ENCODE results near the gene TPRG1.

The TPRG1 gene, protein sequence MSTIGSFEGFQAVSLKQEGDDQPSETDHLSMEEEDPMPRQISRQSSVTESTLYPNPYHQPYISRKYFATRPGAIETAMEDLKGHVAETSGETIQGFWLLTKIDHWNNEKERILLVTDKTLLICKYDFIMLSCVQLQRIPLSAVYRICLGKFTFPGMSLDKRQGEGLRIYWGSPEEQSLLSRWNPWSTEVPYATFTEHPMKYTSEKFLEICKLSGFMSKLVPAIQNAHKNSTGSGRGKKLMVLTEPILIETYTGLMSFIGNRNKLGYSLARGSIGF

DNA sequence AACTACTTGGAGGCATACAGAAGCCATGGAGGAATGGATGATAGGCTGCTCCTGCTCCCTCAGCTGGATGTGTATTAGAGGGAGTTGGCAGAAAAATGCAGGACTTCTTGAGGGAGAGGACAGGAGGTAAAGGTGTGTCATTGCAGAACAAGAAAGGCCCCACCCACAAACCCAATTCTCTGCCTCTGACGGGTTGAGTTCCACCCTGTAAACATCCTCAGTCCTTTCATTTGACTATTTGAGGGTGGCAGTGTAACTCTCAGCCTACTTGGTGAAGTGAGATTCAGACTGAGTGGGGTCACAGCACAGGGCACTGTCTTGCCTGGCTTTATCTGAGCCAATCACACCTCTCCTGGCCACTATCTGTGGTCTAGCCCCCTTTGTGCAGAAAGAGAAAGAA, at the start of gene TPRG1:
Gene TPRG1, plus strand, starts transcription at position 265 of the 400 bp plus-strand sequence. CDS start 35,414 bp downstream, outside the sequence.
- TF ChIP-seq GATA3 (IDR thresholded peaks at IDR 0.05; ENCODE audit: low read depth, low read length), result no peak
- TF ChIP-seq GATA2 (IDR thresholded peaks at IDR 0.05; ENCODE audit: low read depth, low read length), result no peak

DNA sequence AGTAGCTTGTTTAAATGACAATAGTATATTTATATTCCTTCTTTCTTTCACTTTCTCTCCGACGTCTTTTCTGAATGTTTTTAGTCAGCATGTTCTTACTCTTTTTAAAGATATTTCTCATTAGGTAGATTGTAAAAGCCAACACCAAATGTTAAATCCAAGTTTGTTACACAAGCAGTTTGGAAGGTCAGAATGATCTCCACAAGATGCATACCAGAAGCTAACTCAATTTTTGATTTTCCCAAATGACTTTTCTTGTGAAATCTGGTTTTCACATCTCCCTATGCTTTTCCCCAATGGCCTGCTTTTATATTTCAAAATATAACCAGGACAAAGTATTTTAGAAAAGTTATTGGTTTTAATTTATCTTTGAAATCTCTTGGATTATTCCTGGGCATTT, 49.7 kb upstream of the TPRG1 start:
- TF ChIP-seq GATA3 (IDR thresholded peaks at IDR 0.05; ENCODE audit: low read depth, low read length) (no peak), GATA2 (IDR thresholded peaks at IDR 0.05; ENCODE audit: low read depth, low read length) (no peak)

DNA sequence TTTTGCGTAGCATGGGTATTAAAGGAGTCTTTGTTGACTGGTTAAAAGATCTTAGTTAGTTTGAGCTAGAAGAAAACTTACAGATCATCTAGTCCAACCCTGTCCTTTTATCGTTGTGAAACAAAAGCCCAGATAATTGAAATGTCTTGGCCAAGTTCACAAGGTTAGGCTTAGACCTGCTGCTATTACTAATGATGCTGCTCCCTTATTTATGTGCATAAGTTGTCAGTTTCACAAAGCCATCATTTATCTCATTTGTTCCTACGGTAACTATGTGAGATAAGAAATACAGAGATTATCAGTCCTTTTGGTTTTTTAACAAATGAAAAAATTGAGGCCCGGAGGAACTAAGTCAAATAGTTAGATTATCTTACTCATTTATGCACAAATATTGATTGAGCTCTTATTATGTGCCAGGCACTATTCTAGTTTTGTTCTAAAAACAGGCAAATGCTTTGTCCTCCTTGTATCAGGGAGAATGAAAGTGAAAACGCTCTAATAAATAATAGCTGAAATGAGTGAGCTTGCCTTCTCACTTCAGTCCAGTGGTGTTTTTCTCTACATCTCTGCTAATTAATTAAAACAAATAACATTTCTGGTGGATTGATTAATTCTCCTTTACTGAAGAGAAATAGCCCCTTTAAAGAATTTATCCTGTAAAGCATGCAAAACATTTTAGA, 49.1 kb upstream of the TPRG1 start:
- TF ChIP-seq GATA3 (IDR thresholded peaks at IDR 0.05; ENCODE audit: low read depth, low read length) (no peak), GATA2 (IDR thresholded peaks at IDR 0.05; ENCODE audit: low read depth, low read length) (no peak)

DNA sequence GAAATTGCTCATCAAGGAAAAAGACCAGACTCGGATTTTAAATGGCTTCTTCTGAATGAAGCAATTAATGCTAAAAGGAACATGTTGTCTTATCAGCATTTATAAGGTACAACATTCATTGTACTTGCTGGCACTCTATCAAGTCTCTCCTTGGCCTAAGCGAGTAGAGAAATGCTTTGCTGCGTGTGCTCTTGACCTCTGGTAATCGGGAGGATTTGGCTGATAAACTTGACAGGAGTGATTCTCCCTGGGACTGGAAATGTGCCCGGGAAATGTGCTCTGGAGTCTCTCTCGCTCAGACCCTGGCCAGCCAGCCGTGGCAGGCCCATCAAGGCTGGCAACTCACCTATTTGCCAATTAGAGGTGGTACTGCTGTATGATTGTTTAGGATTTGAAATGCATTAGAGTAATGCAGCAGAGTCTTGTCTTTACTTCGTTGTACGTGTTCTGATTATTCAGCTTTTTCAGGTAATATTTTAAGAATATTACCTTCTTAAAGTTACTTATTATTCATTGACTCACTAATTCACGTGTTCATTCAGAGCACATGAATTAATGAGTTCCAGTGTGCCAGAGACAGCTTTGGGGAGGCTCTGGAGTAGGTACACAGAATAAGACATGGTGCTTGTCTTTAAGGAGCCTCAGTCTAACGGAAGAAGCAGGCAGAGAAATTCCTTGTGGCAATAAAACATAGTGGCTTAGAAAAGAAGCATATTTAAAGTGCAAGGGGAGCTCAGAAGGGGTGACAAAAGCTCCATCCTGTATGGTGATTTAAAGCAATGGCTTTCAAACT, 48.0 kb upstream of the TPRG1 start:
- TF ChIP-seq GATA2 (IDR thresholded peaks at IDR 0.05; ENCODE audit: low read depth, low read length) (no peak), GATA3 (IDR thresholded peaks at IDR 0.05; ENCODE audit: low read depth, low read length) (no peak)

DNA sequence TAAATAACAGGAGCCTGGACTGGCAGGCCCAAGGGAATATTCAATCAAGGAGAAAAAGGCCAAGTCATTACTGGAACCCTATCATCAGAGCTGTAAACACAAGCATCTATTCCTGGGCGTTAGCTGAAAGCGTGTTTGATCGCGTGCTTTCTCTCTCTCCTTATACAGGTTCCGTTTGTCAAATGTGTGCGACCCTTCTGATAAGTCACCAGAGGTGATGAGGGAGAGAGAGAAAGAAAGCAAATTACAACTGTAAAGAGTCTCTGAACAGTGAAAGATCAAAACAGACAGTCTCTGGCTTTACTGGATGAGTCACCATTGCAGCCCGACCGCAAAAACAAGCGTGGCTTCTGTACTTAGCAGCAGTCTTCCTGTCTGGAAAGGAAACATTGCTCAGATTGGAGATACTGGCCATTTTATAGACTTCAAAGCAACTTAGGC, 39.5 kb upstream of the TPRG1 start:
- TF ChIP-seq GATA2 (IDR thresholded peaks at IDR 0.05; ENCODE audit: low read depth, low read length), result no peak
- no peak for TF ChIP-seq GATA3 (IDR thresholded peaks at IDR 0.05; ENCODE audit: low read depth, low read length)

DNA sequence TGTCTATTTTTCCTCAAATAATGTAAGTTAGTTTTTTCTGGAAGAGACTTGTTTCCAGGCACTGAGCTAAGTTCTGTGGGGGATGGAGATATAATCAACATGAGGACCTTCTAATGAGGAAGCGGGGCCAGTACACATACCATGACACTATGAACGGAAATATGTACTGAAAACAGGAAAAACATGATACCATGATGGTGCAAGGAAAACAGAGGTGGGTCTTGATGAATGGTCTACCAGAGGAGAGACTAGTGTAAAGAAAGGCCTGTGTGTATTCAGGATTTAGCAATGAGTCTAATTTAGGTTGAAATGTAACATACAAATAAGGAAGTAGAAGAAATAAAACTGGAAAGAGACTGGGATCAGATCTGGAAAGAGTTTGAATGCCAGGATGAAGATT, 38.9 kb upstream of the TPRG1 start:
- TF ChIP-seq GATA2 (IDR thresholded peaks at IDR 0.05; ENCODE audit: low read depth, low read length), result no peak
- TF ChIP-seq GATA3 (IDR thresholded peaks at IDR 0.05; ENCODE audit: low read depth, low read length), result no peak

DNA sequence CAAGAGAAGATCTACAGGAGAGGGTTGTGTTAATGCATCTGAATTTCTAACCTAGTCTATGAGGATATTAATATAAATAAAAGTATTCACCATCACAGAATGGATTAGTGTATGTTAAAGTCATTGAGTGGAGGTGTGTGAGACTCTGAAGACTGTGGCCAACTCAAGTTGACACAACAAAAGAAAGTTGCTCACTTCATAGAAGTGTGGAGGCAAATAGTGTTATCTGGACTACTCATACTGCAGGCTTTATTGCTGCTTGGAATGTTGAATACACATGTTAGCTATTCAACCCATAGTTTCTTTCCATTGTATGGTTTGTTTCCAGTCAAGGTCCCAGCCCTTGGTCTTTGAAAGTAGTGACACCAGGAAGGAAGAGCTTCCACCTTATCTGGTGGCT, 38.0 kb upstream of the TPRG1 start:
- TF ChIP-seq GATA3 (IDR thresholded peaks at IDR 0.05; ENCODE audit: low read depth, low read length), result no peak
- TF ChIP-seq GATA2 (IDR thresholded peaks at IDR 0.05; ENCODE audit: low read depth, low read length), result no peak

DNA sequence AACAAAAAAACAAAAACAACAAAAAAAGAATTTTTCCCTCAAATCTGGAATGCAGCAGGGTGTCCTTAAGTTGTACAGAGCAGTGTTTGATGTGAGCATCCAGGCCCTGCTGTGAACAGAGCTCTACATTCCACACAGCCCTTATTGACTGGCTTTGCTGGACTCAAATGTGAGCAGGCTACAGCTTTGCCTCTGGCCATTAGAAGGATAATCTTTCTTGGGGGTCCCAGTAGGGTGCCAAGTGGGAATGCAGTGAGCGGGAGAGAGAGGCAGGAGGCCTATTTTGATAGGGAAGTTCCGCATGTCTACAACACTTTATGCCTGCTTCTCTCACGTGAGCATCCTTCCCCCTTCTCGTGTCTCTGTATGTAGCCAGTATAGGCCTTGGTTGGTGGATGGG, 34.4 kb upstream of the TPRG1 start:
- TF ChIP-seq GATA2 (IDR thresholded peaks at IDR 0.05; ENCODE audit: low read depth, low read length), result no peak

DNA sequence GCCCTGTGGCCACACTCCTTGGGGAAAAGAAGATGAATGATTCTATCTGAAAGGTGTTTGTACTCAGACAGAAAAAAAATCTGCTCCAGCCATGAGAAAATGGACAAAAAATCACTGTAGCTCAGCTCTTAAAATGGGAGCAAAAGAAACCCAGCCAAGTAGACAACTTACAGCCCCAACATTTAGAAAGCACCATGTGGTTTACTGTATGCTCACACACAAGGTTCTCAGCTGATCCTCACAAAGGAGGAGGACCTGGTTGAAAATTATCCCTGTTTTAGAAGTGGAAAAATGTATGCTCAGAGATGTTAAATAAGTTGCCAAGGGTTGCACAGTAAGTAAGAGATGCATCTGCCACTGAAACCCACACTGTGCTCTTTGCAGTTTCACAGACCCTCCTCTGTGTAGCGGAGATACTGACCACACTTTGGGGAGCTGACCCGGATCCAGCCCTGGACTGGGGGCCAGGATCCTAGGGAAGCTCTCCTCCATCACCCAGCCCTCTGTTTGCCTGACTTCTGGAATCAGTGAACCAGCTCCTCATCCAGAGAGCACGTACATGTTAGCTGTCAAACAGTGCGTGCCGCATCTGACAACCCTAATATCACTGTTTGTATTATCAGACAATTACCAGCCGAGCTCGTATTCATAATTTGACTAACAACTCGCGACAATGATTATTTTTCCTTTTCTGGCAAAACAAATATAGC, 32.7 kb upstream of the TPRG1 start:
- TF ChIP-seq GATA2 (IDR thresholded peaks at IDR 0.05; ENCODE audit: low read depth, low read length), result no peak
- TF ChIP-seq GATA3 (IDR thresholded peaks at IDR 0.05; ENCODE audit: low read depth, low read length), result no peak

DNA sequence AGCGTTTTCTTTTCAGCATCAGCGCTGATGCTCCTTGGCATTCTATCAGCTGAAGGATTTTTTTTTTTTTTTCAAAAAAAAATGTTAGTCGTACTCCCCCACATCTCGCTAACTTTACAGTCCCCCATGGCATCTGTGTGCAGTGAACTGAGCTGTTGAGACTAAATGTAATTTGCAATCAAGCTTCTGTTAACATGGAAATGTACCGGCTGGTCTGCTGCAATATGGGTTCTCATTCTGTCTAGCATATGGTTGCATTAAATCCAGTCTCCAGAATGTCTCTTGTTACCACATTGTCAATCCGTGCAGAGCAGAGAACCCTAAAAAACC, 32.2 kb upstream of the TPRG1 start:
- TF ChIP-seq GATA3 (IDR thresholded peaks at IDR 0.05; ENCODE audit: low read depth, low read length) (no peak), GATA2 (IDR thresholded peaks at IDR 0.05; ENCODE audit: low read depth, low read length) (no peak)

DNA sequence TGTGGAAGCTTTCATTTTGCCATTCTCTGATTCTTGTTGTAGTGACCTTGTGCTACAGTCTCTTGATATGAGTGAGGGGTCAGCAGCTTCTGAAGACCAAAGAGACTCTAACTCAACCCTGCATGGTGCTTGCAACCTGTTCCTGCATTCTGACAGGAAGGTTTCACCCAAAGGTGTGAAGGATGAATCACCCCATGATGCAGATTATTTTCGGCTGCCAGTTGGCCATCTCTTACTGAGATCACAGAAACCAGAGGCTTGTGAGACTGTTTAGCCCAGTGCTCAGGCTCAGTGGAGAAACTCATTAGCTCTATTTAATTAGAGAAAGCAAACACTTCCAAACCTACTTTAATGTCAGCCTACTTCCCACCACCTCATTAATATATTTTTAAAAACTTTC, 29.2 kb upstream of the TPRG1 start:
- TF ChIP-seq GATA3 (IDR thresholded peaks at IDR 0.05; ENCODE audit: low read depth, low read length) (no peak), GATA2 (IDR thresholded peaks at IDR 0.05; ENCODE audit: low read depth, low read length) (no peak)

DNA sequence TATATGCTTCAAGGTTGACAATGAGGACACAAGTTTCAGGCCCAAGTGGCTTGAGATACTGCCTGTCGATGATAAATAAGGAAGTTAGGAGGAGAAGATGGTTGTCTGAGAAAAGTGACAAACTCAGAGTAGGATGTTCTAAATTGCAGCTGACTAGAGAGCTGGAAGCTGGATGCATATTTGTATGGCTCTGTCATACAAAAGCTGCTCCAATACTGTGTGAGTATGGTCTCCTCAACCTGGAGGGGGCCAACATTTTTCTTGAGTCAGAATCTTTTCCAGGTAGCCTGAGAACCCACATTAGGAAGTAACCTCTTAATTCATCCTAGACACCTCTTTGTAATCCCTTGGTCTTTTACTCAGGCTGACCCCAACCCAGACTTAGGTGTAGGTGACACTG, 28.4 kb upstream of the TPRG1 start:
- TF ChIP-seq GATA3 (IDR thresholded peaks at IDR 0.05; ENCODE audit: low read depth, low read length), result no peak
- TF ChIP-seq GATA2 (IDR thresholded peaks at IDR 0.05; ENCODE audit: low read depth, low read length), result no peak

DNA sequence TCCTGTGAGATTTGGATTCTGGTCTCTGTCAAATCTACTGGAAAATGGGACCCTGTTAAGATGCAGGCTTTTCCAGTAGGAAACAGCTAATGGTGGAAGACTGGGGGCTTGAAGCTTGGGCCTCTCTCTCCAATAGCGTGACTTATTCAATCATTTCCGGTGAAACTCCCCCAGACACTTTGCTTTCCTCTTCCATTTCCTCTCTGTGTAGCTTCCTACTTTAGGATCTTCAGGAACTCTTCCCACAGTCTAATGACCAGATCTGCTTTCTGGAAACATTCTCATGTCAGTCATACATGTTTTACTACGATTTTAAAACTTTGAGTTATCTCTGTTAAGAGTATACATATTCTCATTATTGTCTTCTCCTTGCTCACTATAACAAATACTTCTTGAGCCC, 28.0 kb upstream of the TPRG1 start:
- TF ChIP-seq GATA2 (IDR thresholded peaks at IDR 0.05; ENCODE audit: low read depth, low read length) (no peak), GATA3 (IDR thresholded peaks at IDR 0.05; ENCODE audit: low read depth, low read length) (no peak)

DNA sequence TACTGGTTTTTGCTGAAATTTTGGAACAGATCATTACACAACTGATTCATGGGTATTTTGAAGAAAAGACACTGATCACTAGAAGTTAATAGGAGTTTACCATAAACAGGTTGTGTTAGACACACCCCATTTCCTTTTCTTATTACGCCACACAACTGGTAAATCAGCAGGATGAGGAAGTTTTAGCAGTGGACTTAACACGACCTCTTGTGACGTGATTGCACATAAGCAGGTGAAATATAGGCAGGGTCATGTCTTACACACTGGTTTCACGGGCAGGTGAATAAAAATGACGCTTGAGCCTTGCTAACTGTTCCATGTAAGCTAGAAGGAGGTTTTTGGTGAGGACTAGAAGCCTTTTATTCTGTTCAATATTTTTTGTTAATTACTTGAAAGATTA, 27.1 kb upstream of the TPRG1 start:
- TF ChIP-seq GATA3 (IDR thresholded peaks at IDR 0.05; ENCODE audit: low read depth, low read length) (no peak), GATA2 (IDR thresholded peaks at IDR 0.05; ENCODE audit: low read depth, low read length) (no peak)

Measured in SH-SY5Y (cell line).